HG03571 (cell line): ENCODE measurements around the gene GFI1B.

Experiments
- ATAC-seq: cut with Tn5 transposase; IDR thresholded peaks from one replicate; pipeline ENCODE4 v1.9.1; 2021; ENCODE audit not compliant: unreplicated experiment

GFI1B gene

DNA sequence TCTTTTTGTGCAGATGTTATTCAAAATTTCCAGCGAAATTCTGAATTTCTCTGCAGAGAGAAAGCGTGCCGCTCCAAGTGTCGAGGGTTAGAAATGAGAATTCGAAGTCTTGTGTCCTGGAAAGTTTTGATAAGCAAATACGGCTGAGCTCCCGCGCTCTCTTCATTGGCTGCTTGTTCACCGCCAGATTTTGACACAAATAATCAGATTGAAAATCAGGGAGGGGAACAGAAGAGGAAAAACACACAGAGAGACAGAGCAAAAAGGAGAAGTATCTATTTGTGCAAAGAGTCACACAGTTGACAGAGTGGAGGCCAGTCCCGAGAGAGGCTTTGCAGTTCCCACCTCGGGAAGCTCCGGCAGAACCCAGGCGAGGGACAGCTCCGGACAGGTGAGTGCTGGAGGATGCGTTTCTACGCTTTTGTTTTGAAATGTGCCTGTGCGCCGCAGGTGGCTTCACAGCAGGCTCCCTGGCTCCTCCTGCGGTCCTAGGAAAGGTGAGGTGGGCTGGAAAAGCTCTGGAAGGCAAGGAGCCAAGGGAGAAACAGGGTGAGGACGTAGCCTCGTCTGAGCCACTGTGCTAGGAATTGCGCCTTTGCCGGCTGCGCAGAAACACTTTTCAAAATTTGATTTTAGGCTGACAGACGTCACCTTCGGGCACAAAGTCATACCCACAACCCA lies at the start of gene GFI1B:
GFI1B (plus strand) TSS at position 244 of the 681 bp plus-strand sequence. CDS start 7,985 bp downstream, outside the sequence.
- no peak for ATAC-seq

DNA sequence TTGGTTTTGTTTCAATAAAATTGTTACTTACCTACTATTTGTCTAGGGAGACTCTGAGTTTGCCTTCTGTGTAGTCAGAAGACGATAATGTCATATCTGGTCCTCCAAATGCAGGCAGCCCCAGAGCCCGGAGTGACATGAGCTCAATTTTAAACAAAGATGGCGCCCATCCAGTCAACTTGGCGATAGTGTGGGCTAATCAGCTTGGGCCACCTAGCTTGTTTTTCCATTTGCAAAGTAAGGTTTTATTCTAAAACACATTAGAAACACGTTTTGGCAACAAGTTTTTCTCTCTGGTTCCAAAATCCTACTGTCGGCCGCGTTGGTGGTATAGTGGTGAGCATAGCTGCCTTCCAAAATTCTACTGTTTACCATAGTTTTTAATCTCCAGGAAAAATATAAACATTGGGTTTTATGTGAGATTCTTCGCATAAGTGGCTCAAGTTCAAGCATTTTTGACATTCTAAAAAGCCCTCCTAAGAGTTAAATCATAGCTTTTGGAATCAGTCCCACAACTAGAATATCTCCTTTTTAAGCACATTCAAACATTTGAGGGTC lies 47.2 kb upstream of the GFI1B start:
- no peak for ATAC-seq

DNA sequence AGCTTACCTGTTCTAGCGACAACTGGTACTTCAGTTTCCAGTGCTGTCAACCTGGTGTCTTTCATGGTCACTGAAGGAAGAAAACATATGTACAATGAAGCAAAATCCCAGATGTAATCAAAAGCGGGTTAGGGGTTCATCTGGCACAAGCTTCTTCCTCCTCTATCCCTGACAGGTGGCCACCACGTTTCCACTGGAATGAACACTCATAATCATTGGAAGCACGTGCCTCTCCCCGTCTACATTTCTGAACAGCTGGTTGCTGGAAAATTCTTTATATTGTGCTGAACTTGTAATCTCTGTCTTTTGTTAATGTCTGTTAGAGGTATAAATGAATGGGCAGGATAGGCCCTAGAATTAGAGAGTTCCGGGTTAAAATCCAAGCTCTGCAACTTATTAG lies 43.5 kb upstream of the GFI1B start:
- no peak for ATAC-seq

DNA sequence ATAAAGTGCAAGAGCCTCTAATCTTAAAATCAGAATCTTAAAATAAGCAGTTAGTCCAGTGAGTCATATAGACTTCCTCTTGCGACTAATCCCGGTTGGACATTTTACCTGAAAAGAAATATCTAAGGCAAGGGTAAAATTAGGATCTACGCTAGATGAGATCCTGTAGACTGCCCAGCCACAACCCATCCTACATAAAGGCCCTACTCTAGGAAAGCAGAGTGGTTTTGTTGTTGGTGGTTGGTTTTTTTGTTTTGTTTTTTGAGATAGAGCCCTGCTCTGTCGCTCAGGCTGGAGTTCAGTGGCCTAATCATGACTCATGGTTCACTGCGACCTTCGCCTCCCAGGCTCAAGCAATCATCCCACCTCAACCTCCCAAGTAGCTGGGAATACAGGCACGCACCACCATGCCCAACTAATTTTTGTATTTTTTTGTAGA lies 41.0 kb upstream of the GFI1B start:
- no peak for ATAC-seq

- ATAC-seq, result no peak
These were observed 39.3 kb upstream of the GFI1B start for GRCh38 chr9:132939169-132939568.

DNA sequence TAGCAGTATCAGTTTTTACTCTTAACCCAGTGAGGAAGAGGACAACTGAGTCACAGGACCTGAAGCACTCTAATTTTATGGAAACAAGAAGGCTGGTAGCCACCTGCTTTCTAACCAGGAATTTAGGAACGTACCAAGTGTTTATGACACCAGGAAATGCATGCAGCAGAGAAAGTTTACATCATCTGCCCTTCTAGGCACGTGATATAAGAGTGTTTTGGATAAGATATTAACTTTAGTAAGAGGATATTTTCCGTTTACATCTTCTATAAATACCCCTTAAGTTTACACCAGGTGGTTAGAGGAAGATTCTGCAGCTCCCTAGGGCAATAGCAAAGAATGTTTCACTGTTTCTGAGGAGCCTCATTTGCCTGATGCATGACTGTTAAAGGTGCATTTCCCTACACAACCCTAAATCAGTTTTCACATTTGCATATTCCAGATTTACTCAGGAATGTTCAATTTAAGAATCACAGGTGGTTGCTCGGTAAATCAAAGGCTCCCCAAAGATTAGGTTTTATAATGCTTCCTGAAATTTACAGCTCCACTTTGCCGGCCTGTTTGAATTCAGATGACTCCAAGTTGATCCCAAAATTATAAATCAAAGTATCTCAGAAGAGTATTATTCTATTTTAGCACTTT lies 35.8 kb upstream of the GFI1B start:
- peak; percentile 17 for ATAC-seq

- no peak for ATAC-seq
These were observed 34.7 kb upstream of the GFI1B start for GRCh38 chr9:132943651-132944293.

- ATAC-seq, result peak; percentile 49
These were observed 34.0 kb upstream of the GFI1B start, which contains the start of gene TSC1 for GRCh38 chr9:132944294-132945185. TSC1 (minus strand) TSS chr9:132944616; CDS start chr9:132928872, 15,744 bp downstream.

GRCh38 chr9:132945186-132946130 lies 33.0 kb upstream of the GFI1B start:
- ATAC-seq, result no peak

GRCh38 chr9:132946211-132946610 lies 32.3 kb upstream of the GFI1B start:
- no peak for ATAC-seq

DNA sequence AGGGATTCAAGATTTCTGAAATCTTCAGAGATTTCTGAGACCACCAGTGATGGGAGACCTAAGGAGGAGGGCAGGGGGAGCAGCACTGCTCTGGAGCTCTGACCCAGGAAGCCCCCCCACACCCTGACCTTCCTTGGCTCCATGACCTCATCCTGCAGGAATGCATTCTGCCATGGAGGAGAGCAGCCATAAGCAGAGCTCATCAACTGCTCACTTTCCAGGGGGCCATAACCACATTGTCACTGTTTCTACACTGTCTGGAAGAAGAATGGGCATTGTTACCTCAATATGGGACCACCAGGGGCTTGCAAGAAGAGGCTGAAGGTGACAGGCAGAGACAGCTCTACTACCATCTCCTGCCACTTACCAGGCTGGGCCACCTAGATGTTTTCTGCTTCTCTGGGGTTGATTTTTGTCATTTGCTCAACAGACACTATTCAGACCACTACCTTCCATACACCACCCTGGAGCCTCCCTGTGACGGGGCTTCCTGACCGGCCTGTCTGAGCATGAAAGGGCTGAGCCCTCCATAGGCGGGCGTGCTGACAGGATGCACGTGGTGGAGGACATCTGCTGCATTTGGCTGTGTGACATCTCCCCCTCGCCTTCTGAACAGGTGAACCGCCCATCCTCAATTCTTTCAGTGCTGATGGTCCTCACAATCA lies 31.7 kb upstream of the GFI1B start:
- no peak for ATAC-seq

DNA sequence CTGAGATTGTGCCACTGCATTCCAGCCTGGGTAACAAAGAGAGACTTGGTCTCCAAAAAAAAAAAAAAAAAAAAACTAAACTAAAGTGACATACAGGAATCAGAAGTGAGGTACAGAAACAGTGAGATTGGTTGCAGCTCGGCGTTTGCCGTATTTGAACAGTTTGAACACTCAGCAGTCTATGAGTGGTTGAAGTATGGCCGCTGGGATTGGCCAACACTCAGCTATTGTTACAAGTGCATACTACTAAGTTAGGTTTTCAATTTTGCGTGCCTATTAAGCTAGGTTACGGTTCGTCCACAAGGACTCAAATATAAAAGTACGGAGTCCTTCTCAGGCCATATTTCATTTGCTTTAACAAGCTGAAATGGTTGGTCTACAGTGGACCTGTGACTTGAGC lies 30.7 kb upstream of the GFI1B start:
- no peak for ATAC-seq

DNA sequence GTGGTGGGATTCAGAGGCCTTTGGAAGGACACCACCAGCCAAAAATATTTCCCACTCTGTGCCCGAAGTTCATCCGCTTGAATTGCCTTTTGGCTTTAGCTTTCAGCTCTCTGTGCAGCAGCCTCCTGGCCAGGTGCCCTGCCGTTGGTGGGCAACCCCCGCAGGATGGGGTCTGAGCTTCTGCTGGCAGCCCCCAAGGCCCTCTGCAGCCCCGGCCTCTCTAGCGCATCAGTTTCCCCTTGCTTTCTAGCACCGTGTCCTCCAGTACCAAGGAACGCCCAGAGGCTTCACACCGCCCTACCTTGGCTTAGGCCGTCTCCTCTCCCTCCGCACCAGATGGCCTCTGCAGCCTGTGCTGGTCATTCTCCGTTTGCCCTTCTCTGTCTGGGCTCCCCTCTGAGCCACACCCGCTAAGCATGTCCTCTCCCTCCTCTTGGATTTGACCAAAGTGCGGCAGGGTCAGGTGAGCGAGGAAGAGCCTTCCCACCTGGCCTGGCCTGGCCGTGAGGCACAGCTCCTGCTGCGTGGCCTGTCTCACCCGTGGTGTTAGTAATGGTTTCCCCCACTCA lies 29.9 kb upstream of the GFI1B start:
- ATAC-seq, result no peak

- no peak for ATAC-seq
These were observed 28.8 kb upstream of the GFI1B start for GRCh38 chr9:132949709-132950108.

DNA sequence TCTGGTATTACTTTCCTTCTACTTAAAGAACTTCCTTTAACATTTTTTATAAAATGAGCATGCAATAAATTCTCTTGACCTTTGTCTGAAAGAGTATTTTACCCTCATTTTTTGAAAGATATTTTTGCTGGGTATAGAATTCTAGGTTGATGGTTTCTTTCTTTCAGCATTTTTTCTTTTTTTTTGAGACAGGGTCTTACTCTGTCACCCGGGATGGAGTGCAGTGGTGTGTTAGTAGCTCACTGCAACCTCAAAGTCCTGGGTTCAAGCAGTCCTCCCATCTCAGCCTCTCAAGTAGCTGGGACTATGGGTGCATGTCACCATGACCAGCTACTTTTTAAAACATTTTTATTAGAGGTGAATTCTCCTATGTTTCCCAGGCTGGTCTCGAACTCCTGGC lies 23.4 kb upstream of the GFI1B start:
- no peak for ATAC-seq

- ATAC-seq, result no peak
These were observed 22.7 kb upstream of the GFI1B start for GRCh38 chr9:132955768-132956167.

- no peak for ATAC-seq
These were observed 20.7 kb upstream of the GFI1B start for GRCh38 chr9:132957805-132958204.

- ATAC-seq, result no peak
These were observed 17.5 kb upstream of the GFI1B start for GRCh38 chr9:132961002-132961401.

DNA sequence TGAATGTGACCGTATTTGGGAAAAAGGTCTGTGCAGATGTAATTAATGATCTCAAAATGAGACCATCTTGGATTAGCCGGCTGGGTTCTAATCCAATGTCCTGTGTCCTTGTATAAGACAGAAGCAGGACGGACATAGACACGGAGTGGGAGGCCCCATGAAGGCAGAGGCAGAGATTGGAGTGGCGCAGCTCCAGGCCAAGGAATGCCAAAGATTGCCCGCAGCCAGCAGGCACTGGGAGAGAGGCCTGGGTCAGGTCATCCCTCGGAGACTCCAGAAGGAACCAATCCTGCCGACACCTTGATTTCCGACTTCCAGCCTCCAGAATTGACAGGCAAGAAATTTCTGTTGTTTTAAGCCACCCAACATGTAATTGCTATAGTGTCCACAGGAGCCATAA lies 13.0 kb upstream of the GFI1B start:
- no peak for ATAC-seq
